Fibroblast of lung (primary cell): ENCODE results near the gene EPC2.

Source experiments
- EZH2 ChIP-seq: IDR thresholded peaks from 2 replicates; pipeline ENCODE4 v1.5.1; 2012; ENCODE audit warnings: low read length, control low read depth, mild to moderate bottlenecking; ENCODE audit errors: missing control alignments
- TF ChIP-seq, protein P1 (sequence below), 2 donors: IDR thresholded peaks in 1 of 2; conservative IDR thresholded peaks in 1 of 2; 1 replicate in 1 of 2; 2 replicates in 1 of 2; pipeline ENCODE4 v1.5.1; 2011 to 2012; ENCODE audit warnings: low read length in 2 of 2, control low read depth in 1 of 2, inconsistent platforms in 1 of 2, low read depth in 1 of 2, mild to moderate bottlenecking in 1 of 2

- no peak for TF ChIP-seq EZH2
- TF ChIP-seq, protein P1, sequence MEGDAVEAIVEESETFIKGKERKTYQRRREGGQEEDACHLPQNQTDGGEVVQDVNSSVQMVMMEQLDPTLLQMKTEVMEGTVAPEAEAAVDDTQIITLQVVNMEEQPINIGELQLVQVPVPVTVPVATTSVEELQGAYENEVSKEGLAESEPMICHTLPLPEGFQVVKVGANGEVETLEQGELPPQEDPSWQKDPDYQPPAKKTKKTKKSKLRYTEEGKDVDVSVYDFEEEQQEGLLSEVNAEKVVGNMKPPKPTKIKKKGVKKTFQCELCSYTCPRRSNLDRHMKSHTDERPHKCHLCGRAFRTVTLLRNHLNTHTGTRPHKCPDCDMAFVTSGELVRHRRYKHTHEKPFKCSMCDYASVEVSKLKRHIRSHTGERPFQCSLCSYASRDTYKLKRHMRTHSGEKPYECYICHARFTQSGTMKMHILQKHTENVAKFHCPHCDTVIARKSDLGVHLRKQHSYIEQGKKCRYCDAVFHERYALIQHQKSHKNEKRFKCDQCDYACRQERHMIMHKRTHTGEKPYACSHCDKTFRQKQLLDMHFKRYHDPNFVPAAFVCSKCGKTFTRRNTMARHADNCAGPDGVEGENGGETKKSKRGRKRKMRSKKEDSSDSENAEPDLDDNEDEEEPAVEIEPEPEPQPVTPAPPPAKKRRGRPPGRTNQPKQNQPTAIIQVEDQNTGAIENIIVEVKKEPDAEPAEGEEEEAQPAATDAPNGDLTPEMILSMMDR (conservative IDR thresholded peaks at IDR 0.05 in 1 of 2, IDR thresholded peaks at IDR 0.05 in 1 of 2; ENCODE audit: low read depth in 1 of 2, low read length in 2 of 2), result no peak
Observed at GRCh38 chr2:148667113-148667836, 22.7 kb downstream of the EPC2 start.
